ENCODE measurements around the gene CYSTM1.

Gene CYSTM1

GRCh38 chr5:140145818-140146522 lies 29.0 kb upstream of the CYSTM1 start:
- Histone ChIP-seq H3K27me3 (ENCODE audit: insufficient read depth, low read length, poor library complexity) (no peaks in the 10 kb centered on the region), H3K4me2 (ENCODE audit: insufficient read depth, low read length) (no peak overlapping the region), H3K27ac (ENCODE audit: low read length) (no peak overlapping the region), H3K79me2 (ENCODE audit: insufficient read depth, low read length) (no peaks in the 10 kb centered on the region), H3K9me3 (ENCODE audit: insufficient read depth, low read length, severe bottlenecking) (no peaks in the 10 kb centered on the region), H2AFZ (ENCODE audit: low read depth, low read length) (no peak overlapping the region), H3K9ac (ENCODE audit: low read depth, low read length) (no peak overlapping the region), H3K36me3 (ENCODE audit: insufficient read depth, low read length) (no peaks in the 10 kb centered on the region), H3K4me1 (ENCODE audit: insufficient read depth, low read length) (no peaks in the 10 kb centered on the region), H3K4me3 (ENCODE audit: low read depth in 1 of 2, low read length in 2 of 2) (no peak overlapping the region), H4K20me1 (ENCODE audit: insufficient read depth, low read length) (peaks cover 31% of the 10 kb centered on the region)
- DNase-seq (no peak), ATAC-seq (ENCODE audit: insufficient read depth, low read depth) (no peak)
- TF ChIP-seq CTCF (IDR thresholded peaks at IDR 0.05; ENCODE audit: borderline replicate concordance, extremely low read depth, low read length, poor library complexity, severe bottlenecking), result no peak

- Histone ChIP-seq H2AFZ (ENCODE audit: low read depth, low read length) (no peak overlapping the region), H3K9me3 (ENCODE audit: insufficient read depth, low read length, severe bottlenecking) (no peaks in the 10 kb centered on the region), H3K4me1 (ENCODE audit: insufficient read depth, low read length) (no peaks in the 10 kb centered on the region), H3K9ac (ENCODE audit: low read depth, low read length) (no peak overlapping the region), H3K4me2 (ENCODE audit: insufficient read depth, low read length) (no peak overlapping the region), H3K27ac (ENCODE audit: low read length) (no peak overlapping the region), H3K4me3 (ENCODE audit: low read depth in 1 of 2, low read length in 2 of 2) (no peak overlapping the region), H3K27me3 (ENCODE audit: insufficient read depth, low read length, poor library complexity) (no peaks in the 10 kb centered on the region), H4K20me1 (ENCODE audit: insufficient read depth, low read length) (peaks cover 31% of the 10 kb centered on the region), H3K79me2 (ENCODE audit: insufficient read depth, low read length) (no peaks in the 10 kb centered on the region), H3K36me3 (ENCODE audit: insufficient read depth, low read length) (no peaks in the 10 kb centered on the region)
- DNase-seq (no peak), ATAC-seq (ENCODE audit: insufficient read depth, low read depth) (no peak)
- TF ChIP-seq CTCF (IDR thresholded peaks at IDR 0.05; ENCODE audit: borderline replicate concordance, extremely low read depth, low read length, poor library complexity, severe bottlenecking) (no peak), EZH2 (IDR thresholded peaks at IDR 0.05; ENCODE audit: borderline replicate concordance, low read depth, low read length, severe bottlenecking) (no peak)
Measured at GRCh38 chr5:140146523-140146842, 28.5 kb upstream of the CYSTM1 start.

GRCh38 chr5:140147460-140147859 lies 27.5 kb upstream of the CYSTM1 start:
- Histone ChIP-seq H3K4me3 (ENCODE audit: low read depth in 1 of 2, low read length in 2 of 2) (no peak overlapping the region), H3K4me1 (ENCODE audit: insufficient read depth, low read length) (no peaks in the 10 kb centered on the region), H3K9me3 (ENCODE audit: insufficient read depth, low read length, severe bottlenecking) (no peaks in the 10 kb centered on the region), H3K36me3 (ENCODE audit: insufficient read depth, low read length) (no peaks in the 10 kb centered on the region), H3K9ac (ENCODE audit: low read depth, low read length) (no peak overlapping the region), H3K27me3 (ENCODE audit: insufficient read depth, low read length, poor library complexity) (no peaks in the 10 kb centered on the region), H3K27ac (ENCODE audit: low read length) (no peak overlapping the region), H3K4me2 (ENCODE audit: insufficient read depth, low read length) (no peak overlapping the region), H3K79me2 (ENCODE audit: insufficient read depth, low read length) (no peaks in the 10 kb centered on the region), H2AFZ (ENCODE audit: low read depth, low read length) (no peak overlapping the region), H4K20me1 (ENCODE audit: insufficient read depth, low read length) (peaks cover 28% of the 10 kb centered on the region)
- TF ChIP-seq CTCF (IDR thresholded peaks at IDR 0.05; ENCODE audit: borderline replicate concordance, extremely low read depth, low read length, poor library complexity, severe bottlenecking), result no peak
- no peak for TF ChIP-seq EZH2 (IDR thresholded peaks at IDR 0.05; ENCODE audit: borderline replicate concordance, low read depth, low read length, severe bottlenecking)
- DNase-seq (no peak), ATAC-seq (ENCODE audit: insufficient read depth, low read depth) (no peak)

GRCh38 chr5:140148508-140148907 lies 26.5 kb upstream of the CYSTM1 start:
- H3K4me2 ChIP-seq (ENCODE audit: insufficient read depth, low read length), result no peak overlapping the region
- no peak overlapping the region for H2AFZ ChIP-seq (ENCODE audit: low read depth, low read length)
- H4K20me1 ChIP-seq (ENCODE audit: insufficient read depth, low read length), result peaks cover 21% of the 10 kb centered on the region
- no peaks in the 10 kb centered on the region for H3K4me1 ChIP-seq (ENCODE audit: insufficient read depth, low read length)
- ATAC-seq (ENCODE audit: insufficient read depth, low read depth), result no peak
- H3K4me3 ChIP-seq (ENCODE audit: low read depth in 1 of 2, low read length in 2 of 2), result no peak overlapping the region
- TF ChIP-seq CTCF (IDR thresholded peaks at IDR 0.05; ENCODE audit: borderline replicate concordance, extremely low read depth, low read length, poor library complexity, severe bottlenecking), result no peak
- no peak for TF ChIP-seq EZH2 (IDR thresholded peaks at IDR 0.05; ENCODE audit: borderline replicate concordance, low read depth, low read length, severe bottlenecking)
- no peak overlapping the region for H3K9ac ChIP-seq (ENCODE audit: low read depth, low read length)
- no peaks in the 10 kb centered on the region for H3K36me3 ChIP-seq (ENCODE audit: insufficient read depth, low read length)
- DNase-seq, result no peak
- H3K27ac ChIP-seq (ENCODE audit: low read length), result no peak overlapping the region
- H3K79me2 ChIP-seq (ENCODE audit: insufficient read depth, low read length), result no peaks in the 10 kb centered on the region
- H3K27me3 ChIP-seq (ENCODE audit: insufficient read depth, low read length, poor library complexity), result no peaks in the 10 kb centered on the region
- no peaks in the 10 kb centered on the region for H3K9me3 ChIP-seq (ENCODE audit: insufficient read depth, low read length, severe bottlenecking)
